Activated CD4-positive, alpha-beta T cell treated with anti-CD3 and anti-CD28 coated beads, Interleukin-2, amount 10 ng/mL, durations not matched to agents 7 days and 5 days (primary cell): ENCODE measurements around the gene ZFAND3. TPM values are rescaled to one million over a fixed set of nuclear protein-coding genes. Genes with fewer than 3 reads are reported as not detected.

Experiments used
- CTCF ChIA-PET: fragments of 350-600 bp; sonication (Branson Sonifier 250); formaldehyde crosslinking; loops from one replicate; lab custom pipeline; 2021; ENCODE audit warnings: antibody characterized with exemption; lab: Charles Lee
- POLR2A ChIA-PET: fragments of 350-600 bp; sonication (Branson Sonifier 250); formaldehyde crosslinking; loops from one replicate; lab custom pipeline; 2021; ENCODE audit warnings: antibody characterized with exemption; lab: Charles Lee
- DNase-seq: peaks from one replicate; pipeline ENCODE4 v3.0.0-alpha.2; 2020
- H3K27ac Mint-ChIP-seq: one replicate; pipeline ENCODE4 v1.8.0; 2021; ENCODE audit warnings: mild to moderate bottlenecking, moderate library complexity, mixed read lengths
- H3K27me3 Mint-ChIP-seq: one replicate; pipeline ENCODE4 v1.8.0; 2021; ENCODE audit warnings: mixed read lengths
- H3K36me3 Mint-ChIP-seq: one replicate; pipeline ENCODE4 v1.8.0; 2021; ENCODE audit warnings: low read depth, mixed read lengths
- H3K4me1 Mint-ChIP-seq: one replicate; pipeline ENCODE4 v1.8.0; 2021; ENCODE audit warnings: mixed read lengths
- H3K4me3 Mint-ChIP-seq: one replicate; pipeline ENCODE4 v1.8.0; 2021; ENCODE audit warnings: mild to moderate bottlenecking, moderate library complexity, mixed read lengths
- H3K9me3 Mint-ChIP-seq: one replicate; pipeline ENCODE4 v1.8.0; 2021; ENCODE audit warnings: mixed read lengths
- total RNA-seq, 2 experiments: library from RNA; stranded (reverse); gene quantifications; one replicate each; pipeline ENCODE4 v1.2.3, GENCODE V29; 2021

ZFAND3 gene
- total RNA-seq, 2 experiments from 2014 or later, result 27.4 to 34.7 TPM

DNA sequence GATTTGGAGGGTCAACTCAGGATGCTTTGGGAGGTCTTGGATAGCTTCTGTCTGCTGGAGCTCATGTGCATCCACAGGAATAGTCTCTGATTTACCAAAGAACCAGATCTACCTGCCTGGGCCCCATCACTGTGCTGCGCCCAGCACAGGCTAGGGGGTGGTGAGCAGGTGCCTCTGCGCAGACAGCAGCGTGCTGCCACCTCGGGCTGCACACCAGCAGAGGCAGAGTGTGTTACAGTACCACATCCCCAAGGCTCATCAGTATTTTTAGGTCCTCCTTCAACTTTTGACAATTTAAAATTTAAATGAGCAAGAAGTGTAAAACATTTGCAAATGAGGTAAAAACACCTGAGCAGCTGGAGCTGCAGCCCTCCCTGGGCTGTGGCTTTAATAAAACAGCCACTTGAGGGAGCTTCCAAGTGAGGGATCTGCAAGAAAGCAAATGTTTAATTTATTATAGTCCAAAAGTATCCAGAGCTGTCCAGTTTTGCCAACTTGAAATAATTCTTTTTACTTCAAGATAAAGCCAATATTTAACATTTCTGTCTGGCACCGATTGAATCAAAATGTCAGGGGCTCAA is 324.9 kb downstream of the ZFAND3 start:
- POLR2A ChIA-PET, result no interaction called here
- Mint-ChIP-seq H3K36me3 (no peaks in the 10 kb centered on the region), H3K4me3 (no peak overlapping the region), H3K9me3 (no peaks in the 10 kb centered on the region), H3K27me3 (no peaks in the 10 kb centered on the region), H3K27ac (no peak overlapping the region), H3K4me1 (no peaks in the 10 kb centered on the region)
- DNase-seq, result no peak
- CTCF ChIA-PET, result no interaction called here

DNA sequence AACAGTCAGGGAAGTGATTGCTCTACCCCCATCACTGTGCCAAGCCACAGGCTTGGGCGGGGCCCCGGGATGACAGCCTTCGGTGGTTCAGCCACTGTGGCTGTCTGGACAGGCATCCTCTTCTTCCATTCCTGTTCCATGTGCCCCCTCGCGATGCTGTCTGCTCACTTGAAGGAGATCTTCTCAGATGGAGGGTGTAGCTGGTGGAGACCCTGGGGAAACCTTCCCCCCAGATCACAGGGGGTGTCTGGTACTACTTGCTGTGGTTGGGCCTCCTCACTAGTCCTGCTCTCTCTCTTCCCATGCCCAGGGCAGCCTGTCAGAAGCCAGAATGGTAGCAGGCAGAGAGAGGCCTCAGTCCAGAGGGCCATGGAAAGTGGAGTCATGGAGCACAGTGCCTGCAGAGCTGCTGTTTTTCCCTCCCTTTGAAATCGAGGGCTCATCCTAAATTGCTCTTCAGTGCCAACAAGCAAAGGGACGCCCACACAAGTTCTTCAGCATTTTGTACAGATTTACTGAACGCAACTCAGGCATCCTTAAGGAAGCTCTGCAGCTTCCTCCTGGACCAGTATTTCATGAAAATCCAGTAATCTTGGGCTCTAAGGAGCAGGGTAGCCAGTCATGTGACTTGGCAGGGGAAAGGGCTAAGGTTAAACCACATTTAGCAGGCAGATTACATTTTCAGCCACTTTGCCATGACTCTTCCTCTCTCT is 326.6 kb downstream of the ZFAND3 start:
- no peak for DNase-seq
- POLR2A ChIA-PET, result no interaction called here
- Mint-ChIP-seq H3K27me3 (no peaks in the 10 kb centered on the region), H3K9me3 (no peaks in the 10 kb centered on the region), H3K36me3 (no peaks in the 10 kb centered on the region), H3K4me3 (no peak overlapping the region), H3K27ac (no peak overlapping the region), H3K4me1 (no peaks in the 10 kb centered on the region)
- CTCF ChIA-PET, result no interaction called here

DNA sequence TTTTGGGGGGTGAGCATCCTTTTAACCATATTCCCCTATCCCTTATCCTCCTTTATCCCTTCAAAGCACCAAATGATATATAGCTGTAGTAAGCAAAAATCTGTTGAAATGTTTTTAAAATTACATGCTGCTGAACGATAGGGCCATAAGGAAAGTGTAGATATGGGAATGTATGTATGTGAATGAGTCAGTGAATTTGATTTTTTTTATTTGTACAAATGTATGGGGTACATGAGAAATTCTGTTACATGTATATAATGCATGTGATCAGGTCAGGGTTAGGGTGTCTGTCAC is 327.2 kb downstream of the ZFAND3 start:
- H3K9me3 Mint-ChIP-seq, result no peaks in the 10 kb centered on the region
- no peak overlapping the region for H3K27ac Mint-ChIP-seq
- H3K27me3 Mint-ChIP-seq, result no peaks in the 10 kb centered on the region
- ChIA-PET POLR2A (no interaction called here), CTCF (no interaction called here)
- no peak for DNase-seq
- no peaks in the 10 kb centered on the region for H3K4me1 Mint-ChIP-seq
- no peaks in the 10 kb centered on the region for H3K36me3 Mint-ChIP-seq
- no peak overlapping the region for H3K4me3 Mint-ChIP-seq

DNA sequence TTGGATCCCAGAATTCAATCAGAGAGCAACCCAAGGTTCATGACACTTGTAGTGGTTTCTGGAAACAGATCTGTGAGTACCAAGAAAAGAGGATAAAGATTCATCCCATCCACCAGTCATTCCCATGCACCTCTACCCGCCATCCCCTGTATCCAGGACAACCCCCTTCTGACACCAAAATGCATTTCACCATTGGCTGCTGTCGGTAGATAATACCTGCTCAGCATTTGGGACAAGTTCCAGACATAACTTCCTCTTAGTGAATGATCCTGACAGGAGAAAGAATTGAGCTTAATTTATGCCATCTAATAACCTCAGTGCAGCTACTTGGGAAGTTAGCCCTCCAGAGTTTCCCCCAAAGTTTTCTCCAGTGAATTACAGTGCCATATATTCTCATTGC is 329.1 kb downstream of the ZFAND3 start:
- no peaks in the 10 kb centered on the region for H3K4me1 Mint-ChIP-seq
- H3K27ac Mint-ChIP-seq, result no peak overlapping the region
- DNase-seq, result no peak
- no peaks in the 10 kb centered on the region for H3K27me3 Mint-ChIP-seq
- no peaks in the 10 kb centered on the region for H3K36me3 Mint-ChIP-seq
- CTCF ChIA-PET, result no interaction called here
- no peaks in the 10 kb centered on the region for H3K9me3 Mint-ChIP-seq
- no peak overlapping the region for H3K4me3 Mint-ChIP-seq
- POLR2A ChIA-PET, result no interaction called here

DNA sequence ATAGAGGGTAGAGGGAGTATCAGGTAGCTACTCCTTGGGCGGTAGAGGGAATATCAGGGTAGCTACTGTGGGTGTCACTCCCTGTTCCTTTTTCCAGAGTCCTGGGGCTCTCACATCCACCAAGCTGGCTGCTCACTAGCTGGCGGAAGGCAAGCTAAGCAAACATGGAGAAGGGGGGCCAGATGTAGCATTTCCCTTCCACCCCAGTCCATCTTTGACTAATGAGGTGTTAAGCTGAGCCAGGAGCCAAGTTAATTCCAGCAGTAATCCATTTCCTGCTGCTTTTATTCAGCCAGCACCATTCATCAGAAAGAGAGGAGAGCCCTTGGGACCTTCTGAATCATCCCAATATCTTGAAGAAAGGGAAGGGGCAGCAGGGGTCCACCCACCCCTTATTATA is 330.0 kb downstream of the ZFAND3 start:
- ChIA-PET CTCF (interaction anchor here (0.6 kb wide), 1 partner anchor 15 kb away, joined by 3 read pairs; no protein-coding TSS in a partner anchor), POLR2A (no interaction called here)
- no peak overlapping the region for H3K27ac Mint-ChIP-seq
- H3K9me3 Mint-ChIP-seq, result no peaks in the 10 kb centered on the region
- no peaks in the 10 kb centered on the region for H3K4me1 Mint-ChIP-seq
- no peak for DNase-seq
- no peaks in the 10 kb centered on the region for H3K36me3 Mint-ChIP-seq
- H3K4me3 Mint-ChIP-seq, result no peak overlapping the region
- H3K27me3 Mint-ChIP-seq, result no peaks in the 10 kb centered on the region

DNA sequence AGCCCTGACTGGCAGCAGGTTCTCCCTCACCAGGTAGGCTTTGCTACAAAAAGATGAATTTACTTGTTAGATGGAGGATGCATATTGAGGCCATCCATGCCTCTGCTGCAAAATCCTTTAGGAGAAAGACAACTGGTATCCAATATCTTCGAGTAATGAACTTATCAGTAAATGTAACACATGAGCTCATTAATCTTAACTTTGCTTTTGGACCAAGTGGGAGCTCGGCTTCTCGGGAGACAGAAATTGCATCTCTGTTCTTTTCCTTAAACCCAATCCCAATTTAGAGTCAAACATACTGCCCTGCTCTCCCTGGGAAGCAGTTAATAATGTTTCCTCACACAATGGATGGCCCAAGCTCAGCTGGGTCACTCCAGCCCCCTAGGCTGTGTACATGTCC is 330.5 kb downstream of the ZFAND3 start:
- ChIA-PET POLR2A (no interaction called here), CTCF (no interaction called here)
- no peak for DNase-seq
- no peak overlapping the region for H3K4me3 Mint-ChIP-seq
- no peaks in the 10 kb centered on the region for H3K36me3 Mint-ChIP-seq
- H3K9me3 Mint-ChIP-seq, result no peaks in the 10 kb centered on the region
- H3K27ac Mint-ChIP-seq, result no peak overlapping the region
- H3K27me3 Mint-ChIP-seq, result no peaks in the 10 kb centered on the region
- no peaks in the 10 kb centered on the region for H3K4me1 Mint-ChIP-seq

DNA sequence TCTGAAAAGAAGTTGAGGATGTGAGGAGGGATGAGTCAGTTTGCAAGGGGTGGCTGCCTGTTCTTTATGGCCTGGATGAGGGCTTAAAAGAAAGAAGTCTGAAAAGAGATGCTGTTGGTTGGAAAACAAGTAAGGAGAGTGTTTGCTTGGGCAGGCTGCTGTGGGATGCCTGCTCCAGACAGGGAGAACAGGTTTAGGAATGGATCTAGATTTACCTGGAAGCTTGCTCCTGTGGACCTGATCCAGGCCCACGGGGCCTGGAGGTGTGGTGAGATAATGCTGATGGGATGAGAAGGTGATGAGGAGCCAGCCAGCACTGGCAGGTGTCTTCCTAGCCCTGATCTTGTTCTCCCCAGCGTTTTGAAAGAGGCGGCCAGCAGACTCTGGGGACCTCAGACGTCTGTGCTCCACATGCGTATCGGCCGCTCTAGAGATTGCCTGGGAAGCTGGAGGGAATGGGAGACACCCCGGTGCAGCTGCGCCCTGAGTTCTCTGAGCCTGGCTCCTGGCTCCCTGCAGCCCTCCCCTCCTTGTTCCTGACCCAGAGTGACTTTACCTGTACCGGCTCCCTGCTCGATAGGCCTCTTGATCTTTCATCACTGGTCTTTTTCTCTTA is 331.3 kb downstream of the ZFAND3 start:
- H3K27me3 Mint-ChIP-seq, result no peaks in the 10 kb centered on the region
- H3K4me1 Mint-ChIP-seq, result no peaks in the 10 kb centered on the region
- H3K27ac Mint-ChIP-seq, result no peak overlapping the region
- no peak for DNase-seq
- ChIA-PET POLR2A (no interaction called here), CTCF (no interaction called here)
- H3K36me3 Mint-ChIP-seq, result no peaks in the 10 kb centered on the region
- no peak overlapping the region for H3K4me3 Mint-ChIP-seq
- no peaks in the 10 kb centered on the region for H3K9me3 Mint-ChIP-seq

DNA sequence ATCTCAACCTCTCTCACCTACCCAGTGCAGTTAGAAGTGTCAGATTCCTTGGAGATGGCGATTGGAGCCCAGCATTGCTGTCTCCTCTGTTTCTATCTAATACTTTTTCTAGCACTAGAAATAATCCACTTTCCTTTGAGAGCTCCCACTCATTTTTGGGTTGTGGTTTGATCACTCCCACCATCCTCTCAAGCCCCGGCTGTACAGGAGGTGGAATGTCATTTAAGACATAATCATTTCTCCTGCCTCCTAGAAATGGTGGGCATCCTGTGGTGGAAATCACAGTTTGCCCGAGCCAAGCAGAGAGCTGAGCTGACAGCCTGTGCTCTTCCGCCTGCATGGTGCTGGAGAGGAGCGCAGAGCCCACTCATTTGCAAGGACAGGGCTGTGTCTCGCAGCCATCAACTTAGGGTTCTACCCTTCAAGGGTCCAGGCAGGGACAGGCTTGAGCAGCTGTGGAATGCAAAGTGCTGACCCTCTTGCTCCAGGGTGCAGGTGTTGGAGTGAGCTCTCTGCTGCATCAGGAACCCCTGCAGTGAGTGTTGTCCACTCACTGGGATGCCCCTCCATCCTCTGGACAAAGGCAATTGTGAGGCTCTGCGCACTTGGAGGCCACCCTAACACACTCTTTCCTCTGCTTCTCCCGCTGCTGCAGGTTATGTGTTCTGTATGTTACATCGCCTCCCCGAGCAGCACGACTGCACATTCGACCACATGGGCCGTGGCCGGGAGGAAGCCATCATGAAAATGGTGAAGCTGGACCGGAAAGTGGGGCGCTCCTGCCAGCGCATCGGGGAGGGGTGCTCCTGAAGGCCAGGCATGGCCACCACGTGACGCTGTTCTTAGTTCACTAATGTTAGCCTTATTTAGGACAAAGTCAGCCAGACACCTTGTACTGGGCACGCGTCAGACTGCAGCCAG is 332.3 kb downstream of the ZFAND3 start:
- no peaks in the 10 kb centered on the region for H3K27me3 Mint-ChIP-seq
- H3K27ac Mint-ChIP-seq, result no peak overlapping the region
- POLR2A ChIA-PET, result no interaction called here
- no peaks in the 10 kb centered on the region for H3K36me3 Mint-ChIP-seq
- H3K4me3 Mint-ChIP-seq, result no peak overlapping the region
- H3K9me3 Mint-ChIP-seq, result no peaks in the 10 kb centered on the region
- H3K4me1 Mint-ChIP-seq, result no peaks in the 10 kb centered on the region
- no peak for DNase-seq
- CTCF ChIA-PET, result no interaction called here

DNA sequence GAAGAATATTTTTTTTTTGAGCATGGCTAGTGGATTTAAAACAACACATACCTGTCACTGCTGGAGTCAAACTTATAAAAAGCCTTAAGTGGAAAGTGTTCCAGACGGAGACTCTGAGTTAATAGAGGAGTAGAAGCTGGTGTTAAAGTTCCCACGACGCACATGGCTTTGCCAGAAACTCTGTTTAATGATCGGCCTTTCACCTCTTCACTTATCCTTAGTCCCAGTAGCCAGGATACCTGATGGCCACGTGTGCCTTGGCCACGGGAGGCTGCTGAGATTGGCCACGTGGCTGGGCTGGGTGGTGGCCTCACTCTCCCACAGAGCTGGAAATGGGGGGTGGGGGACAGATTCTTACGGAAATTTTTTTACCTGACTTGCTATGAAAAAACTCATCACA is 333.1 kb downstream of the ZFAND3 start:
- ChIA-PET POLR2A (no interaction called here), CTCF (no interaction called here)
- DNase-seq, result no peak
- H3K27ac Mint-ChIP-seq, result no peak overlapping the region
- H3K36me3 Mint-ChIP-seq, result no peaks in the 10 kb centered on the region
- no peak overlapping the region for H3K4me3 Mint-ChIP-seq
- H3K9me3 Mint-ChIP-seq, result no peaks in the 10 kb centered on the region
- no peaks in the 10 kb centered on the region for H3K4me1 Mint-ChIP-seq
- H3K27me3 Mint-ChIP-seq, result no peaks in the 10 kb centered on the region

DNA sequence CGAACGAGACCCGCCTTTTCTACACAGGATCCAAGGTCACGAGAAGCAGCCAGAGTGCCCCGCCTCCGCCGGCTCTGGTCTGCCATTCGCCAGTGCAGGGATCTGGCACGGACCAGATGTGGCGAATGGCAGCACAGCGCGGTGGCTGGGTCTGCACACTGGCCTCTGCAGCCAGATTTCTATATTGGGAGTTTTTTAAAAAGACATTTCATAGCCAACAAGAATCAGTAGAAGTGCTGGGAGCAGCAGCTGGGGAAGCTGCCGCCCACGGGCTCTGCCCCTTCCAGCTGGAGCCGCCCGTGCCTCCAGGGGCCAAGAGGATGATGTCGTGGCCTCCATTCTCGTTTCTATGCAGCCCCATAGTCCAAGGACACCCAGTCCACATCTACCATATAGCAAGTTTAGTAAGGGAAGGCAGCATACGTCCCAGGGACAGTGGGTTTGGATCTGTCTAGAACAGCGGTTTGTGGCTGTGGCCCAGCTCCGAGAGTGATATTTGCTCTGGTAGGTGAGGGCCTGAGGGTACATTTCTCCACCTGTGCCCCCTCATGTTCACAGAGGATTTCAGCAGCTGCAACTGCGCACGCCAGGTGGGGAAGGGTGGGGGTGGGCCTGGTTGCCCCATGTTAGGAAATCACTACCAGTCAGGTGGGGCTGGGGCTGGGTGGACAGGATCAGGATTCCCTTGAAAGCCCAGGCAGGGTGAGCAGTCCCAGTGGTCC is 333.7 kb downstream of the ZFAND3 start:
- Mint-ChIP-seq H3K27ac (no peak overlapping the region), H3K36me3 (no peaks in the 10 kb centered on the region), H3K27me3 (no peaks in the 10 kb centered on the region), H3K4me3 (no peak overlapping the region), H3K9me3 (no peaks in the 10 kb centered on the region), H3K4me1 (no peaks in the 10 kb centered on the region)
- ChIA-PET POLR2A (no interaction called here), CTCF (no interaction called here)
- DNase-seq, result no peak

DNA sequence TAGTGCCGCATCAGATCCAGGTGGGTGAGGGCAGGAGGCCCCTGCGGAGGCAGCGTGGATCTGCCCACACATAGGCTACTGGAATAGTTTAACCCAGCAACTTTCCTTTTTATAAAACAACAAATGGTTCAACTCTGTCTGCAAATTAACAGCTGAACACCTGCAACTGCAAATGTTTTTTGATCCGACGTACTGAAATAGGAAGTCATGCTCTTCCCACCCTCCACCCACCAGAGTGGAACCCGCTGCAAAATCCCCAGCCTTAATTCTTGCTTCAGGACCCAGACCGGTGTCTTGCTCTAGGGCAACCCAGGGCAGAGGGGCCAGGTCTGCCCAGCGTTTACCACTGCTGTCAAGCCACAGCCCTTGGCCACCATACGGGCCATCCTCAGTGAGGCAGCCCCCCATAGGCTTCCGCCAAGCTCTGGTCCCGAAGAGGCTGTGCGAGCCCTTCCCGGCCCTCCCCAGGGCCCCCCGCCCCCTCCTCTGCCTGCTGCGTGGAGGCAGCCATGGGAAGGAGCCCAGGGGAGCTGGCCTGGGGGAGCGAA is 334.3 kb downstream of the ZFAND3 start:
- no peak for DNase-seq
- POLR2A ChIA-PET, result no interaction called here
- H3K27ac Mint-ChIP-seq, result no peak overlapping the region
- H3K27me3 Mint-ChIP-seq, result no peaks in the 10 kb centered on the region
- no peaks in the 10 kb centered on the region for H3K4me1 Mint-ChIP-seq
- no peaks in the 10 kb centered on the region for H3K9me3 Mint-ChIP-seq
- CTCF ChIA-PET, result interaction anchor here (1.0 kb wide), 1 partner anchor 13 kb away, joined by 3 read pairs; no protein-coding TSS in a partner anchor
- H3K4me3 Mint-ChIP-seq, result no peak overlapping the region
- no peaks in the 10 kb centered on the region for H3K36me3 Mint-ChIP-seq

DNA sequence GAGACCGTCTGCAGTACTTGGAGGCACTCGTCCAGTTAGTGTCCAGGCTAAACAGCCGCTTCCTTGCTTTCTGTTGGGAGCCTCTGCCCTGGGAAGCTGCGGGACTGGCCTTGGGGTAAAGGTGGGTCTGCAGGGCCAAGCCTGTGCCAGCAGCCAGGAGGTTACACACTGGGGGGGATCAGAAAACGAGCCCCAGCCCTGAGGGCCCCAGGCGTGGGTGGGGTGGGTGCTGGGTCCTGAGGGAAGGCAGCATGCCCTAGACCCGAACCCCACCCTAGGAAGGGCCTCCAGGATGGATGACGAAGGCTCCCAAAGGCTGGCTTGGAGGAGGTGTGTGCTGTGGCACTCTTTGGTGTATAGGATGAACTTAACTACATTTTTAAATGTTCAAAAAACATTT is 335.2 kb downstream of the ZFAND3 start:
- no peaks in the 10 kb centered on the region for H3K9me3 Mint-ChIP-seq
- POLR2A ChIA-PET, result no interaction called here
- no peak overlapping the region for H3K4me3 Mint-ChIP-seq
- CTCF ChIA-PET, result interaction anchor here (1.0 kb wide), 1 partner anchor 14 kb away, joined by 3 read pairs; no protein-coding TSS in a partner anchor
- no peak overlapping the region for H3K27ac Mint-ChIP-seq
- H3K4me1 Mint-ChIP-seq, result no peaks in the 10 kb centered on the region
- H3K36me3 Mint-ChIP-seq, result no peaks in the 10 kb centered on the region
- no peak for DNase-seq
- H3K27me3 Mint-ChIP-seq, result no peaks in the 10 kb centered on the region
